Vagina (tissue), 2 donors: ENCODE measurements around the gene PTK7.

Source experiments
- POLR2A ChIP-seq, 2 donors: fragments of 450-650 bp; IDR thresholded peaks; one replicate each; pipeline ENCODE4 v1.6.1; 2017; ENCODE audit warnings: antibody characterized with exemption in 2 of 2, mild to moderate bottlenecking in 2 of 2, moderate library complexity in 2 of 2
- TF ChIP-seq, protein P1 (sequence below), 3 experiments: fragments of 450-650 bp in 2 of 3; fragments of 200-600 bp in 1 of 3; sonication (generic) in 1 of 3; IDR thresholded peaks; one replicate each; pipeline ENCODE4 v1.5.1; 2017 to 2019; ENCODE audit warnings: antibody characterized with exemption in 3 of 3, mild to moderate bottlenecking in 2 of 3, moderate library complexity in 2 of 3

DNA sequence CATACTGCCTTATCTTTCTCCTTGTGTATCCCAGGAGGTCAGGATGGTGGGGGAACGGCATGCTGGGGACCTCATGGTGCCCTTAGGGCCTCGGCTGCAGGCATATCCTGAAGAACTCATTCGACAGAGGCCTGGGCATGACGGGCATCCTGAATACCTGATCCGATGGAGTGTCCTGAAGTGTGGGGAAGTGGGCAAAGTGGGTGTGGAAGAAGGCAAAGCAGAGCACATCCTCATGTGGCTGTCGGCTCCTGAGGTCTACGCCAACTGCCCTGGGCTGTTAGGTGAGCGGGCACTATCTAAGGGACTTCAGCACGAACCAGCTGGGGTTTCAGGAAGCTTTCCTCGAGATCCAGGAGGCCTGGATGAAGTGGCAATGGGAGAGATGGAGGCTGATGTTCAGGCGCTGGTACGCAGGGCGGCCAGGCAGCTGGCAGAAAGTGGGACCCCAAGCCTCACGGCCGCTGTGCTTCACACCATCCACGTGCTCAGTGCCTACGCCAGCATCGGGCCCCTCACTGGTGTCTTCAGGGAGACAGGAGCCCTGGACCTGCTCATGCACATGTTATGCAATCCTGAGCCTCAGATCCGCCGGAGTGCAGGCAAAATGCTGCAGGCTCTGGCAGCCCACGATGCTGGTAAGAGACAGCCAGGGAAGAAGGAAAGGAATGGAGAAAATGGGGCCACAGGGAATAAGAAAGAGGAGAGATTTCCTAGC, 108.3 kb downstream of the PTK7 start:
- TF ChIP-seq, protein P1, sequence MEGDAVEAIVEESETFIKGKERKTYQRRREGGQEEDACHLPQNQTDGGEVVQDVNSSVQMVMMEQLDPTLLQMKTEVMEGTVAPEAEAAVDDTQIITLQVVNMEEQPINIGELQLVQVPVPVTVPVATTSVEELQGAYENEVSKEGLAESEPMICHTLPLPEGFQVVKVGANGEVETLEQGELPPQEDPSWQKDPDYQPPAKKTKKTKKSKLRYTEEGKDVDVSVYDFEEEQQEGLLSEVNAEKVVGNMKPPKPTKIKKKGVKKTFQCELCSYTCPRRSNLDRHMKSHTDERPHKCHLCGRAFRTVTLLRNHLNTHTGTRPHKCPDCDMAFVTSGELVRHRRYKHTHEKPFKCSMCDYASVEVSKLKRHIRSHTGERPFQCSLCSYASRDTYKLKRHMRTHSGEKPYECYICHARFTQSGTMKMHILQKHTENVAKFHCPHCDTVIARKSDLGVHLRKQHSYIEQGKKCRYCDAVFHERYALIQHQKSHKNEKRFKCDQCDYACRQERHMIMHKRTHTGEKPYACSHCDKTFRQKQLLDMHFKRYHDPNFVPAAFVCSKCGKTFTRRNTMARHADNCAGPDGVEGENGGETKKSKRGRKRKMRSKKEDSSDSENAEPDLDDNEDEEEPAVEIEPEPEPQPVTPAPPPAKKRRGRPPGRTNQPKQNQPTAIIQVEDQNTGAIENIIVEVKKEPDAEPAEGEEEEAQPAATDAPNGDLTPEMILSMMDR (IDR thresholded peaks at IDR 0.05): no peak
- no peak for TF ChIP-seq POLR2A (IDR thresholded peaks at IDR 0.05)
